ENCODE measurements around the gene PPIL6.

DNA sequence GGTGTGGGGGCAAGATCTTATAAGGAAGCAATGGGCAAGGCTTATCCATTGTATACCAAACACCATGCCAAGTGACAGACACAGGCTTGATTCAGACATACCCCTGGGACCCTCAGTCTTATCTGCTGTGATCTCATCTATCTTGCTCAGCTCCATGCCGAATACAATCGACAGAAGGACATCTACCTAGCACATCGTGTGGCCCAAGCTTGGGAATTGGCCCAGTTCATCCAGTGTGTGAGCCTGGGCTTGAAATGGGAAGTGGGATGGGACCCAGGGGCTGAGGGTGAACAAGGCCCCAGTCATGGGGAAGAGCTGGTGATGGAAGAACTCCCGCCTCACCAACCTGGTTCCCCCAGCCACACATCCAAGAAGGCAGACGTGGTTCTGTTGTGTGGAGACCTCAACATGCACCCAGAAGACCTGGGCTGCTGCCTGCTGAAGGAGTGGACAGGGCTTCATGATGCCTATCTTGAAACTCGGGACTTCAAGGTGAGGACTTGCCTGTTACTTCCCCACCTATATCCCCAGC, 2.0 kb upstream of the PPIL6 start:
- TF ChIP-seq, protein P1, sequence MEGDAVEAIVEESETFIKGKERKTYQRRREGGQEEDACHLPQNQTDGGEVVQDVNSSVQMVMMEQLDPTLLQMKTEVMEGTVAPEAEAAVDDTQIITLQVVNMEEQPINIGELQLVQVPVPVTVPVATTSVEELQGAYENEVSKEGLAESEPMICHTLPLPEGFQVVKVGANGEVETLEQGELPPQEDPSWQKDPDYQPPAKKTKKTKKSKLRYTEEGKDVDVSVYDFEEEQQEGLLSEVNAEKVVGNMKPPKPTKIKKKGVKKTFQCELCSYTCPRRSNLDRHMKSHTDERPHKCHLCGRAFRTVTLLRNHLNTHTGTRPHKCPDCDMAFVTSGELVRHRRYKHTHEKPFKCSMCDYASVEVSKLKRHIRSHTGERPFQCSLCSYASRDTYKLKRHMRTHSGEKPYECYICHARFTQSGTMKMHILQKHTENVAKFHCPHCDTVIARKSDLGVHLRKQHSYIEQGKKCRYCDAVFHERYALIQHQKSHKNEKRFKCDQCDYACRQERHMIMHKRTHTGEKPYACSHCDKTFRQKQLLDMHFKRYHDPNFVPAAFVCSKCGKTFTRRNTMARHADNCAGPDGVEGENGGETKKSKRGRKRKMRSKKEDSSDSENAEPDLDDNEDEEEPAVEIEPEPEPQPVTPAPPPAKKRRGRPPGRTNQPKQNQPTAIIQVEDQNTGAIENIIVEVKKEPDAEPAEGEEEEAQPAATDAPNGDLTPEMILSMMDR (IDR thresholded peaks at IDR 0.05): no peak
- TF ChIP-seq POLR2A (IDR thresholded peaks at IDR 0.05) (no peak), POLR2AphosphoS5 (IDR thresholded peaks at IDR 0.05) (no peak), EP300 (IDR thresholded peaks at IDR 0.05; ENCODE audit: low read depth) (no peak)

All from transverse colon (tissue), 4 donors.